ENCODE measurements around the gene HOXB1. TPM values are rescaled to one million over a fixed set of nuclear protein-coding genes. Genes with fewer than 3 reads are reported as not detected.
A peak's percentile ranks its signal among the peaks of the same experiment; 100 is the strongest.

The HOXB1 gene
- total RNA-seq: not detected

GRCh38 chr17:48530887-48531272 is at the start of gene HOXB1:
Gene HOXB1, minus strand, starts transcription at chr17:48531011. Its CDS starts 107 bp downstream, at chr17:48530904.
- DNase-seq (ENCODE audit: low spot score in 2 of 2): no peak
- H3K4me1 ChIP-seq: peaks cover 0 to 8% (median 0%) of the 10 kb centered on the region in 4 donors
- WGBS, 2 donors: 63 to 65% methylated on average over 15 of the region's 15 CpGs
- H3K9me3 ChIP-seq: no peaks in the 10 kb centered on the region
- H3K4me3 ChIP-seq: no peak within 1 kb of the TSS
- no peak within 1 kb of the TSS for H3K27ac ChIP-seq
- TF ChIP-seq POLR2A (IDR thresholded peaks at IDR 0.05): no peak
- no peak for TF ChIP-seq EP300 (IDR thresholded peaks at IDR 0.05)
- TF ChIP-seq, protein P1, sequence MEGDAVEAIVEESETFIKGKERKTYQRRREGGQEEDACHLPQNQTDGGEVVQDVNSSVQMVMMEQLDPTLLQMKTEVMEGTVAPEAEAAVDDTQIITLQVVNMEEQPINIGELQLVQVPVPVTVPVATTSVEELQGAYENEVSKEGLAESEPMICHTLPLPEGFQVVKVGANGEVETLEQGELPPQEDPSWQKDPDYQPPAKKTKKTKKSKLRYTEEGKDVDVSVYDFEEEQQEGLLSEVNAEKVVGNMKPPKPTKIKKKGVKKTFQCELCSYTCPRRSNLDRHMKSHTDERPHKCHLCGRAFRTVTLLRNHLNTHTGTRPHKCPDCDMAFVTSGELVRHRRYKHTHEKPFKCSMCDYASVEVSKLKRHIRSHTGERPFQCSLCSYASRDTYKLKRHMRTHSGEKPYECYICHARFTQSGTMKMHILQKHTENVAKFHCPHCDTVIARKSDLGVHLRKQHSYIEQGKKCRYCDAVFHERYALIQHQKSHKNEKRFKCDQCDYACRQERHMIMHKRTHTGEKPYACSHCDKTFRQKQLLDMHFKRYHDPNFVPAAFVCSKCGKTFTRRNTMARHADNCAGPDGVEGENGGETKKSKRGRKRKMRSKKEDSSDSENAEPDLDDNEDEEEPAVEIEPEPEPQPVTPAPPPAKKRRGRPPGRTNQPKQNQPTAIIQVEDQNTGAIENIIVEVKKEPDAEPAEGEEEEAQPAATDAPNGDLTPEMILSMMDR (IDR thresholded peaks at IDR 0.05): no peak
- no peaks in the 10 kb centered on the region for H3K36me3 ChIP-seq
- H3K27me3 ChIP-seq: peaks cover 0 to 58% of the 10 kb centered on the region in 2 donors

GRCh38 chr17:48579760-48580554 is 49.1 kb upstream of the HOXB1 start:
- peaks cover 0 to 61% (median 18%) of the 10 kb centered on the region in 4 donors for H3K4me1 ChIP-seq
- peaks cover 0 to 98% of the 10 kb centered on the region in 2 donors for H3K27me3 ChIP-seq
- H3K9me3 ChIP-seq: no peaks in the 10 kb centered on the region
- TF ChIP-seq POLR2A (IDR thresholded peaks at IDR 0.05) (no peak), EP300 (IDR thresholded peaks at IDR 0.05) (no peak)
- TF ChIP-seq, protein P1 (IDR thresholded peaks at IDR 0.05): no peak
- peak overlapping the region in 2 of 4 donors; percentile 75 to 81 for H3K27ac ChIP-seq
- DNase-seq (ENCODE audit: low spot score in 2 of 2): no peak
- H3K36me3 ChIP-seq: no peaks in the 10 kb centered on the region
- H3K4me3 ChIP-seq: no peak overlapping the region
- WGBS, 2 donors: 49 to 50% methylated on average over 26 of the region's 26 CpGs

DNA sequence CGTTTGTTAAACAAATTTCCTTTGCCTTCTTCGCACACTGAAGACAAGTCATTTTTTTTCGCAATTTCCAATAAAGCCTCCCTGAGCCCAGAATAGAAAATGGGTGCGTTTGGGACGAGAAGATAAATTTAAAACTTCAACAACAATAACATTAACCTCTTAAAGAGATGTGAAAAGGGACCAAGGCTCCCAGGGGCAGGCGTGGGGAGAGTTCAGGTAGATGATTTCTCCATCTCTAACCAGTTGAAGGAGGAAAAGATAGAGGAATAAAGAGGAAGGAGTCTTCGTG is 48.6 kb upstream of the HOXB1 start:
- Histone ChIP-seq H3K4me1 (peaks cover 0 to 61% (median 16%) of the 10 kb centered on the region in 4 donors), H3K27ac (peak overlapping the region in 1 of 4 donors; percentile 52), H3K27me3 (peaks cover 0 to 98% of the 10 kb centered on the region in 2 donors), H3K4me3 (peak overlapping the region in 1 of 4 donors; percentile 58), H3K9me3 (no peaks in the 10 kb centered on the region), H3K36me3 (no peaks in the 10 kb centered on the region)
- no peak for TF ChIP-seq EP300 (IDR thresholded peaks at IDR 0.05)
- TF ChIP-seq, protein P1 (IDR thresholded peaks at IDR 0.05): no peak
- no peak for TF ChIP-seq POLR2A (IDR thresholded peaks at IDR 0.05)
- DNase-seq (ENCODE audit: low spot score in 2 of 2): no peak
- 39 to 47% methylated on average over 7 of the region's 7 CpGs for WGBS, 2 donors

GRCh38 chr17:48578616-48579470 is 48.0 kb upstream of the HOXB1 start:
- no peaks in the 10 kb centered on the region for H3K9me3 ChIP-seq
- peak overlapping the region; percentile 20 to 58 (median 42) for H3K4me3 ChIP-seq
- peak overlapping the region; percentile 16 to 85 (median 58) for H3K27ac ChIP-seq
- peaks cover 0 to 61% (median 16%) of the 10 kb centered on the region in 4 donors for H3K4me1 ChIP-seq
- WGBS, 2 donors: 17% methylated on average over 34 to 43 of the region's 43 CpGs
- H3K36me3 ChIP-seq: no peaks in the 10 kb centered on the region
- no peak for DNase-seq (ENCODE audit: low spot score in 2 of 2)
- H3K27me3 ChIP-seq: peaks cover 0 to 97% of the 10 kb centered on the region in 2 donors
- TF ChIP-seq POLR2A (IDR thresholded peaks at IDR 0.05) (no peak), EP300 (IDR thresholded peaks at IDR 0.05) (no peak)
- TF ChIP-seq, protein P1 (IDR thresholded peaks at IDR 0.05): no peak
